OCI-LY7 (cell line): ENCODE results near the gene SCT. TPM values are rescaled to one million over a fixed set of nuclear protein-coding genes. Genes with fewer than 3 reads are reported as not detected.

Experiments used
- BruUV-seq: library from RNA; stranded (reverse); fragments of 400-500 nt; replicated peaks from 2 replicates; lab custom pipeline; 2021; lab: Mats Ljungman, UMichigan
- CTCF ChIA-PET: fragments of 300-600 bp; sonication (Branson Sonifier 250); formaldehyde crosslinking; loops from one replicate; lab custom pipeline; 2022; ENCODE audit warnings: antibody characterized with exemption; ENCODE audit not compliant: unreplicated experiment; lab: Charles Lee
- POLR2A ChIA-PET: fragments of 300-600 bp; sonication (Branson Sonifier 250); formaldehyde crosslinking; loops from one replicate; lab custom pipeline; 2022; ENCODE audit warnings: antibody characterized with exemption; lab: Charles Lee
- DNase-seq: peaks from one replicate; pipeline ENCODE4 v3.0.0-alpha.2; 2015; ENCODE audit warnings: low spot score
- H2AFZ ChIP-seq: fragments of 200-600 bp; sonication (generic), shearing (Covaris generic); 2 replicates; pipeline ENCODE4 v1.6.1; 2014; ENCODE audit warnings: mild to moderate bottlenecking, antibody characterized with exemption, low read length, moderate library complexity
- H3K27ac ChIP-seq: fragments of 200-600 bp; sonication (generic); 2 replicates; pipeline ENCODE4 v1.5.1; 2014; ENCODE audit warnings: mixed run types, low read depth, mild to moderate bottlenecking, moderate library complexity, low read length, inconsistent platforms; ENCODE audit not compliant: poor library complexity, severe bottlenecking
- H3K36me3 ChIP-seq: fragments of 200-600 bp; sonication (generic); 2 replicates; pipeline ENCODE4 v1.6.1; 2014; ENCODE audit warnings: mild to moderate bottlenecking, antibody characterized with exemption, low read length, moderate library complexity, mixed read lengths; ENCODE audit not compliant: insufficient read depth
- H3K4me1 ChIP-seq: fragments of 200-600 bp; sonication (generic); 2 replicates; pipeline ENCODE4 v1.5.1; 2014; ENCODE audit warnings: mild to moderate bottlenecking, low read length; ENCODE audit not compliant: insufficient read depth, poor library complexity, severe bottlenecking
- H3K4me2 ChIP-seq: fragments of 200-600 bp; sonication (generic); 2 replicates; pipeline ENCODE4 v1.6.1; 2014; ENCODE audit warnings: mild to moderate bottlenecking, low read length
- H3K4me3 ChIP-seq: fragments of 200-600 bp; sonication (generic); 2 replicates; pipeline ENCODE4 v1.5.1; 2014; ENCODE audit warnings: mild to moderate bottlenecking, low read depth, low read length; ENCODE audit not compliant: poor library complexity, severe bottlenecking
- H3K79me2 ChIP-seq: fragments of 200-600 bp; sonication (generic); 2 replicates; pipeline ENCODE4 v1.6.1; 2016; ENCODE audit warnings: low read depth, mild to moderate bottlenecking, low read length, moderate library complexity, mixed read lengths; ENCODE audit not compliant: insufficient read depth
- H3K9me2 ChIP-seq: fragments of 200-600 bp; sonication (generic); 2 replicates; pipeline ENCODE4 v1.6.1; 2016; ENCODE audit warnings: mild to moderate bottlenecking, low read length, mixed read lengths; ENCODE audit not compliant: insufficient read depth
- H3K9me3 ChIP-seq: fragments of 200-600 bp; sonication (generic); 2 replicates; pipeline ENCODE4 v1.6.1; 2014; ENCODE audit warnings: mild to moderate bottlenecking, mixed run types, low read length, mixed read lengths
- H4K20me1 ChIP-seq: fragments of 200-600 bp; sonication (generic); 2 replicates; pipeline ENCODE4 v1.6.1; 2014; ENCODE audit warnings: mild to moderate bottlenecking, antibody characterized with exemption, low read length, moderate library complexity, mixed read lengths; ENCODE audit not compliant: insufficient read depth
- CTCF ChIP-seq: fragments of 200-600 bp; sonication (generic); conservative IDR thresholded peaks from 2 replicates; pipeline ENCODE4 v1.5.1; 2014; ENCODE audit warnings: mild to moderate bottlenecking, antibody characterized with exemption, low read length, moderate library complexity, mixed read lengths
- EZH2phosphoT487 ChIP-seq: fragments of 200-600 bp; sonication (generic); IDR thresholded peaks from 2 replicates; pipeline ENCODE4 v1.6.1; 2018; ENCODE audit warnings: low read depth, borderline replicate concordance, mild to moderate bottlenecking, mixed run types, antibody characterized with exemption, low read length, moderate library complexity, mixed read lengths
- intact Hi-C: fragments of 100-400 bp; cut with micrococcal nuclease; formaldehyde crosslinking; loops from one replicate; pipeline ENCODE4 v1.10.0; 2022; ENCODE audit not compliant: unreplicated experiment
- total RNA-seq, 2 experiments: library from RNA; depleted of rRNA in 1 of 2; stranded (reverse); fragments of >200 nt in 1 of 2; shearing (Covaris generic) in 1 of 2; gene quantifications; 2 replicates each; pipeline ENCODE4 v1.2.3, GENCODE V29; 2014 to 2022

The SCT gene
- total RNA-seq, 2 experiments from 2014 or later = not detected

DNA sequence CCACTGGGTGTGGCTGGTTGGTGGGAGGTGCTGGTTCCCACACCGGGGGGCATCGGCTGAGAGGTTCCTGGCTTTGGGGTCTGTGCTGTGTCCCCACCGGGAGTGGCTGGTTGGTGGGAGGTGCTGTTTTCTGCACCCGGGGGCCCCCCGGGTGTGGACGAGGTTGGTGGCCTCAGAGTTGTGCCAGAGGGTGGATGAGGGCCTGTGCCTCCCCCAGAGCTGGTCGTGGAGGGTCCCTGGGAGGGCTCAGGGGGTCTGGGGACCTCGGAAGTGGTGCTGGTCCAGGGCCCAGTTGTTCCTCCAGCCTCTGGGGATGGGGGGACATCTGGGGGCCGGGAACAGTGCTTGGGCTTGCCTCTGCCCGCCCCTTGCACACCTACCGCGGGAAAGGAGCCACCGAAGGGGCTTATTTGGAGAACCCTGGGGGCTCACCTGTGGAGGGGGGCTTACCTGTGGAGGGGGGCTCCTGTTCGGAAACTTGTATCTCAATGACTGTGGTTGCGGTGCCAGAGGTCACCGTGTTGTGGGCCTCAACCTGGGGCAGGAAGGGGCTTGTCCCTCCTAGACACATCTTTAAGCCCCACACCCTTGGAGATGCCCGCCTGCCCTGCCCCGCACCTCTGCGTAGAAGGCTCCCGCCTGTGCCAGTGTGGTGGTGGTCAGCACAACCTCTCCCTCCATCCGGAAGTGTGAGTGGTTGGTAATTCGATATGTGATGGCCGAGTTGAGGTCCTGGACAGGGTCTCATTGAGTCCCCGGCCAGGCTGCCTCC, 7.9 kb downstream of the SCT start:
- intact Hi-C loops = loop anchor here (5.0 kb wide), 1 partner anchor 42 kb away; the partner anchor contains the start of gene PHRF1
- 0 out of 2 replicates have a peak, but pooled peaks cover 3% of the 10 kb centered on the region for H4K20me1 ChIP-seq
- H3K36me3 ChIP-seq = no peaks in the 10 kb centered on the region; the same call in 1 of the 2 replicates
- no peak overlapping the region for H3K4me3 ChIP-seq
- no peak for DNase-seq
- no TSS peak for BruUV-seq
- CTCF ChIA-PET = no interaction called here
- no peaks in the 10 kb centered on the region for H3K9me2 ChIP-seq
- POLR2A ChIA-PET = no interaction called here
- no peak overlapping the region for H3K4me2 ChIP-seq
- no peaks in the 10 kb centered on the region for H3K9me3 ChIP-seq
- no peak overlapping the region for H2AFZ ChIP-seq
- H3K27ac ChIP-seq = no peak overlapping the region
- peaks cover 19% of the 10 kb centered on the region for H3K4me1 ChIP-seq
- TF ChIP-seq EZH2phosphoT487 = no peak
- TF ChIP-seq CTCF = no peak
- H3K79me2 ChIP-seq = no peaks in the 10 kb centered on the region

DNA sequence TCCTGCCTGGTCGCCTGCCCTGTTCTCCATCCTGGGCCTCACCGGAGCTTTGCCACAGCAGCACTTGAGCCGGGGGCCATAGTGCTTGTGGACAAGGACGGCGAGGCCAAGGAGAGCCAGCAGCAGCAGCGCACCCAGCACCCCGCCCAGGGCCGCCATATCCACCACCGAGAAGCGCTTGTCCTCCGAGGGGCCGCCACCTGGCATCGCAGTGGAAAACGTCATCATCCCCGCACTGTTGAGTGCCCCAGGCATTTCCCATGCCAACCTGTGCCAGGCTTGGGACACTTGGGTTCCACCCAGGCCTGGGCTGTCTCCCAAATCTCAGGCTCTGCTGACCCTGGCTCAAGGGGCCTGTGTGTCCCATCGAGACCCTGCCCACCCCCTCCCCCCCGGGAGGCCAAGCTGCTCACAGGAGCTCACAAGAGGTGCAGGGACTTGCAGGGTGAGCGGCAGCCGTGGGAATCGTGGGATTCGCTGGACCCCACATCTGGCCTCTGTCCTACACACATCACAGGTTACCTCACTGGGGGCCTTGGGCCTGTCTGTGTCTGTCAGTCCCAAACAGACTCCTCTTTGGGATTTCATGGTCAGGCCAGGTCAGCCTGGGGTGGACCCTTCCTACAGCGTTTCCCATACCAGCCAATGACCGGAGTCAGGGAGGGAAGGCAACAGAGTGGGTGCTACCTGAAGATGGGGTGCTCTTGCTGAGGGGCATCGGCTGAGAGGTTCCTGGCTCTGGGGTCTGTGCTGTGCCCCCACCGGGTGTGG, 8.9 kb downstream of the SCT start:
- no peak for TF ChIP-seq CTCF
- no peak for DNase-seq
- Histone ChIP-seq H4K20me1 (0 out of 2 replicates have a peak, but pooled peaks cover 3% of the 10 kb centered on the region), H3K79me2 (no peaks in the 10 kb centered on the region), H3K36me3 (peaks cover 3% of the 10 kb centered on the region; the same call in 1 of the 2 replicates), H3K4me2 (no peak overlapping the region), H3K27ac (no peak overlapping the region), H3K4me3 (no peak overlapping the region), H2AFZ (no peak overlapping the region), H3K9me2 (no peaks in the 10 kb centered on the region), H3K4me1 (peaks cover 19% of the 10 kb centered on the region), H3K9me3 (no peaks in the 10 kb centered on the region)
- intact Hi-C loops = loop anchor here (5.0 kb wide), 1 partner anchor 41 kb away; the partner anchor contains the start of gene PHRF1
- POLR2A ChIA-PET = no interaction called here
- no TSS peak for BruUV-seq
- CTCF ChIA-PET = no interaction called here
